NCI-H510A treated with DMSO at 0.1 percent for 48 hours (cell line): ENCODE results near the gene CFAP251.
"Not testable (repeated sequence)": the region's sequence is repeated elsewhere in the genome, so short reads cannot be mapped to it uniquely, and the experiment has no call there.

Source experiments
- DNase-seq: peaks from one replicate; lab custom pipeline; 2025; lab: John Stamatoyannopoulos, UW

Gene CFAP251

GRCh38 chr12:122029620-122030423 lies 111.4 kb downstream of the CFAP251 start:
- no peak for DNase-seq

- DNase-seq, result no peak
Measured at GRCh38 chr12:122030424-122031035, 112.1 kb downstream of the CFAP251 start.

GRCh38 chr12:122031342-122032216 lies 113.2 kb downstream of the CFAP251 start:
- DNase-seq, result peak; percentile 27

- DNase-seq, result no peak
Measured at GRCh38 chr12:122032580-122032979, 114.2 kb downstream of the CFAP251 start.

GRCh38 chr12:122035292-122035691 lies 116.9 kb downstream of the CFAP251 start:
- no peak for DNase-seq

GRCh38 chr12:122036153-122036552 lies 117.8 kb downstream of the CFAP251 start:
- no peak for DNase-seq

- no peak for DNase-seq
Measured at GRCh38 chr12:122040579-122041386, 122.4 kb downstream of the CFAP251 start.

GRCh38 chr12:122041458-122041857 lies 123.1 kb downstream of the CFAP251 start:
- not testable (repeated sequence) for DNase-seq

- no peak for DNase-seq
Measured at GRCh38 chr12:122042910-122043309, 124.5 kb downstream of the CFAP251 start.

GRCh38 chr12:122043476-122043875 lies 125.1 kb downstream of the CFAP251 start:
- DNase-seq, result no peak

GRCh38 chr12:122045262-122045661 lies 126.9 kb downstream of the CFAP251 start:
- no peak for DNase-seq

- DNase-seq, result no peak
Measured at GRCh38 chr12:122046145-122046544, 127.8 kb downstream of the CFAP251 start.

- DNase-seq, result no peak
Measured at GRCh38 chr12:122048151-122048550, 129.8 kb downstream of the CFAP251 start.

- DNase-seq, result no peak
Measured at GRCh38 chr12:122049827-122050226, 131.4 kb downstream of the CFAP251 start.

GRCh38 chr12:122050706-122051105 lies 132.3 kb downstream of the CFAP251 start:
- DNase-seq, result no peak

- no peak for DNase-seq
Measured at GRCh38 chr12:122051231-122051876, 133.0 kb downstream of the CFAP251 start.

- no peak for DNase-seq
Measured at GRCh38 chr12:122052285-122052684, 133.9 kb downstream of the CFAP251 start.
